ENCODE results near the gene SIRPD.

The SIRPD gene

DNA sequence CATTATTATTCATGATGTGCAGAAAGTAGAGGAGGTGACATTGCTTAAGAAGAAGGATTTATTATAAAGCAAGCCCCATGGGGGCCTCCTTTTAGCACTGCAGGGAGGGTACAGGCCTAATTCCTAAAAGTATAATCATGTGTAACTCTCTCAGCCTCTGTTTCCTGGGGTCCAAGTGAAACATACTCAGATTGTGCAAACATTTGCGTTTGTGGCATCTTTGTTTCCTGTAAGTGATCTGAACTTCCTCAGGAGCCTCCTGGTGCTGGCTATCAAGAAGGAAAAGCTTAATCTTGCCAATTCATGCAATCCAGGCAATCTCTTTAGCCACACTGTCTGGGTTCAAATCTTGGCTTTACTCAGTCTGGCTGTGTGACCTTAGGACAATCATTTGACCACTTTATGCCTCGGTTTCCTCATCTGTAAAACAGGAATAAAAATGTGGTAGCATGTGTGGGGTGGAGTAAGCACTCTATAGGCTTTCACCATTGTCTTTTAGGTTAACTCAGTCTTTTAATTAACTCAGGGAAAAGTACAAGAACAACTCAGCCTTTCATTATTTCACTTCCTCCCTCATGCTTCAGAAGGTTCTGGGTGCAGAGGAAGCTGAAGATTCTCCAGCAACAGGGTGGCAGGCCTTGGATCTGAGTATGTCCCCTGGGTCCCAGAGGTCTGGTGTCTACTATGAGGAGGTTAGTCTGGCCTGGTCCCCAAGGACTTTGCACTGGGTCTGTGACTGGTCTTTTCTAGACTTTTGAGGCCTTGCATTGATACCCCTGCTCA lies 65.5 kb downstream of the SIRPD start:
- no peak for DNase-seq

DNA sequence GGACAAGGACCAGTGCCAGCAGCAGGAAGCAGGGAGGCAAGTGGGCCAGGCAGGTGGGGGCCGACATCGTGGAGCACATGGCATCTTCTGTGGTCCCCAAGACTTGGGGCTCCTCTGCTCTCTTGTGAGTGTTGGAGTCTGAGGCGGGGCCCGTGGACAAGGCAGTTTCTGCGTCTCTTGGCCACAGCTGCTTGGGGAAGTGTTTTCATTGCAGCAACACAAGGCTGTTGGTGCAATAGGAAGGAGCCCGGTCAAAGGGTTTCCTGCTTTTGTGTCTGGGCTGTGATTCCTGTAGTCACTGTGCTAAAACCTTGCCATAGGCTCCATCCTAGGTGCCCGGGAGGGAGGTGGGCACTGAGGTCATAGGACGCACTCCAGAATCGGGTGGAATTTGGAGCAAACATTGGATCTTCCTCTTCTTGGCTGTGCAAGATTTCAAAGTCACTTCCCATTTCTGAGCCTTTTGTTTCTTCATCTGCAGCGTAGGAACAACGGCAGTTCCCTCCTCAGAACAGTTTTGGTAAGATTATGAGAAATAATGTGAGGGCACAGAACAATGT lies 66.1 kb downstream of the SIRPD start, which contains the start of gene SIRPB2:
Gene SIRPB2, minus strand, starts transcription at position 140 of the 560 bp plus-strand sequence. Its CDS starts 61 bp downstream, at position 79.
- DNase-seq = no peak

DNA sequence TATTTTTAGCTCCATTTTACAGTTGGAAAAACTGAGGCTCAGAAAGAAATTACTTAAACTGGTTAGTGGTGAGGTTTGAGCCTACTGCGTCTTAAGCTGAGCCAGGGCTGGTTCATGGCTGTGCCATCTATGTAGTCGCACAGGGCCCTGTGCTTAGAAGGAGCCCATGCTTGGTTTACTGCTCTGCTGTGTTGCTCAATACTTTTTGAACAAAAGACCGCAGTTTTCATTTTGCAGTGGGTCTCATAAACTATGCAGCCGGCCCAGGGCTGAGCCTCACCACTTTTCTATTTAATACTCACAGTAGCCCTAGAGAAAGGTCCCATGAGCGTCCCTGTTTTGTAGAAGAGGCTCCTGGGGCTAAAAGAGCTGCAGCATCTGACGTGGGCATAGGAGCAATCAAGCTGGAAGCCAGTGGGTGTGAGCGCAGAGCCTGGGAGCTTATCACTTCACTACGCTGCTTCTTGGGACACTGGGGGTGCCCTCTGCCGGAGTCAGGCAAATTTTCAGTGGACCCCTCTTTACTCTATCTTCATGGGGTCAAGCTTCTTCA lies 66.8 kb downstream of the SIRPD start:
- no peak for DNase-seq

DNA sequence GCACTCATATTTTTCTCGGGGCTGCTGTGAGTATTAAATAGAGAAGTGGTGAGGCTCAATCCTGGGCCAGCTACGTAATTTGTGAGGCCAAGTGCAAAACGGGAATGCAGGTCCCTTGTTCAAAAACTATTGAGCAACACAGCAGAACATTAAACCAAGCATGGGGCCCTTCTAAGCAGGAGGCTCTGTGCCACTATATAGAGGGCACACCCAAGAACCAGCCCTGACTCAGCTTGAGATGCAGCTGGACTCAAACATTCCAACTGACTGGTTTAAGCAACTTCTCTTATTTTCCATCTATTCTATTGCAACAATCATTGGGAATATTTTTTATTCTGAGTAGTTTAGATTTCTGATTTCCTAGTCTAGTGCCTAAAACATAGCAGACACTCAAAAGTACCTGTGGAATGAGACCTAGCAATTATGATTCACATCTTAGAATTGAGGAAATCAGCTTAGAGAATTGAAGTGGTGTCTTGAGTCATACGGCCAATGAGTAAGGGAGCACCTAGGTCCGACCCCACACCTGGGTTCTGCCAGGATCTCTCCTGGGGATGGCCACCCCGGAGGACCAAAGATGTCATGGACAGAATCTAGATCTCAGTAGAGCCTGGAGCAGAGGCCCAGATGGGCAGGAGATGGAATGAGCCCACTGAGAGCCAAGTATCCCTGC lies 67.6 kb downstream of the SIRPD start:
- DNase-seq = no peak

DNA sequence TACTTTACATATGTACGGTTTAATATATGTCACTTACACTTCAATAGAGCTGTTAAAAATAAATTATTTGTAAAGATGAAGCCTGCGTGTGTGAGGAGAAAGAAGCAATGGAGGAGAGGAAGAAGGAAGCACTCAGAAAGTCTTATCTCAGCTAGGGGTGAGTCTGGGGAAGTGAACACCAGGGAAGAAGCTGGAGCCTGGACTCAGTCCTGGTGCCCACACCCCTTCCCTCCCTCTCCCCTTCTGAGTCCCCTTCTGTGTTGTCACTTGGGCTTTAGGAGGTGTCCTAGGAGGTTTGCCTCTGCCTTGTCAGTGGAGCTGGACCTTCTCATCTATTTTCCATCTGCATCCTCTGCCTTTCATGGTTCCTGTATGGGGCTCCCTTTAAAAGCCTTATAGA lies 68.2 kb downstream of the SIRPD start:
- no peak for DNase-seq

DNA sequence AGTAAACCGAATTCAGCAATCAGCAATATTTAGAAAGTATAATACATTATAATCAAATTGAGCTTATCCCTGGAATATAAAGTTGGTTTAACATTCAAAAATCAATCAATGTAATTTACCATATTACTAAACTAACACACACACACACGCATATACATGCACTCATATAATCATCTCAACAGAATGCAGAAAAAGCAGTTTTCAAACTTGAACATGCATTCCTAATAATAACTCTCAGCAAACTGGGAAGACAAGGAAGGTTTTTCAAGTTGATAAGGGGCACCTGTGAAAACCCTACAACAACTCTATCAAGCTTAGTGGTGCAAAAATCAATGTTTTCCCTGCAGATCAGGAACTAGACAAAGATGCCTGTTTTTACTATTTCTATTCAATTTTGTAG lies 70.9 kb downstream of the SIRPD start:
- no peak for DNase-seq

DNA sequence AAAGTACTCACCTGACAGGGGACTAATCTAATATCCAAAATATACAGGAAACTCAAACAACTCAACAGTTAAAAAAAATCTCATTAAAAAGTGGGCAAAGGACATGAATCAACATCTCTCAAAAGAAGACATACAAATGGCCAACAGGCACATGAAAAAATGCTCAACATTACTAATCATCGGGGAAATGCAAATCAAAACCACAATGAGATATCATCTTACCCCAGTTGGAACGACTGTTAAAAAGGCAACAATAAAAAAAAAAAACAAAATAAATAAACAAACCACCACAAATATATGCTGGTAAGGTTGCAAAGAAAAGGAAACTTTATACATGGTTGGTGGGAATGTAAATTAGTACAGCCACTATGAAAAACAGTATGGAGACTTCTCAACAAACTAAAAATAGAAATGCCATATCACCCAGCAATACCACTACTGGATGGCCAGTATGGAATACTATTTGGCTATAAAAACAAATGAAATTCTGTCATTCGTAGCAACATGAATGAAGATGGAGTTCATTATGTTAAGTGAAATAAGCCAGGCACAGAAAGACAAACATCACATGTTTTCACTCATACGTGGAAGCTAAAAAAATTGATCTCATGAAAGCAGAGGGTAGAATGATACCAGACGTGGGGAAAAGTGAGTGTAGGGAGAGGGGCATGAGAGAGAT lies 72.9 kb downstream of the SIRPD start:
- no peak for DNase-seq
